Upper lobe of left lung (tissue), 4 donors: Measurements from ENCODE around the gene CAMK1.

ENCODE experiments used
- EP300 ChIP-seq, 4 donors: sonication (generic); formaldehyde crosslinking; IDR thresholded peaks; one replicate each; pipeline ENCODE4 v1.5.1; 2017; ENCODE audit warnings: antibody characterized with exemption in 4 of 4, control low read depth in 2 of 4
- POLR2A ChIP-seq, 4 donors: fragments of 450-650 bp; IDR thresholded peaks; one replicate each; pipeline ENCODE4 v1.5.1; 2016 to 2017; ENCODE audit warnings: antibody characterized with exemption in 4 of 4, mild to moderate bottlenecking in 2 of 4
- POLR2AphosphoS5 ChIP-seq, 2 donors: sonication (generic); formaldehyde crosslinking; IDR thresholded peaks; one replicate each; pipeline ENCODE4 v1.5.1; 2017; ENCODE audit warnings: antibody characterized with exemption in 2 of 2
- TF ChIP-seq, protein P1 (sequence below), 6 experiments: fragments of 450-650 bp in 4 of 6; fragments of 200-600 bp in 2 of 6; sonication (generic) in 2 of 6; IDR thresholded peaks; one replicate each; pipeline ENCODE4 v1.5.1; 2016 to 2019; ENCODE audit warnings: antibody characterized with exemption in 6 of 6

DNA sequence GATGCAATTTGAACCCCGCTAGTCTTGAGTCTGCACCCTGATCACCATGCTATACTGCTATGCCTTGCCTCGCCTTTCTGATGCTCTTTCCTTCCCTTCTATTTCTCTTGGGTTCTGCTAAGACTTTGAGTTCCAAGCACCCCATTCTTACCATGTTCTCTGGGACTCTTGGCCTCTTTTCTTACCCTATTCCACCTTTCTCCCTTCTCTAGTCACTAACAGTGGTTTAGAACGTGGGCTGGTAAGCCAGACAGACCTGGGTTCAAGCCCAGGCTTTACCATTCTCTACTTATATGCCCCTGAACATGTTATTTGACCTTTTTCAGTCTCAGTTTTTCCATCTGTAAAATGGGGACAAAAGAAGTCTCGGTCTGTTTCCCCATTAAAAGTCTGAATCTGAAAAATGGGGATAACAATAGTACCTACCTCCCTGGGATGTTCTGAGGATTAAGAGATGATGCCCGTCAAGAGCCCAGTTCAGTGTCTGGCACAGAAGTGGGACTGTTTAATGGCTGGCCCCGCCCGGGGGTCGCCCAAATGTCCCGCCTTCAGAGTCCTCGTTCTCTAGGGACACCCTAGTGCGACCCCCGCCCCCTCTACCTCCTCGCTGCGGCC is 22.1 kb upstream of the CAMK1 start:
- TF ChIP-seq, protein P1, sequence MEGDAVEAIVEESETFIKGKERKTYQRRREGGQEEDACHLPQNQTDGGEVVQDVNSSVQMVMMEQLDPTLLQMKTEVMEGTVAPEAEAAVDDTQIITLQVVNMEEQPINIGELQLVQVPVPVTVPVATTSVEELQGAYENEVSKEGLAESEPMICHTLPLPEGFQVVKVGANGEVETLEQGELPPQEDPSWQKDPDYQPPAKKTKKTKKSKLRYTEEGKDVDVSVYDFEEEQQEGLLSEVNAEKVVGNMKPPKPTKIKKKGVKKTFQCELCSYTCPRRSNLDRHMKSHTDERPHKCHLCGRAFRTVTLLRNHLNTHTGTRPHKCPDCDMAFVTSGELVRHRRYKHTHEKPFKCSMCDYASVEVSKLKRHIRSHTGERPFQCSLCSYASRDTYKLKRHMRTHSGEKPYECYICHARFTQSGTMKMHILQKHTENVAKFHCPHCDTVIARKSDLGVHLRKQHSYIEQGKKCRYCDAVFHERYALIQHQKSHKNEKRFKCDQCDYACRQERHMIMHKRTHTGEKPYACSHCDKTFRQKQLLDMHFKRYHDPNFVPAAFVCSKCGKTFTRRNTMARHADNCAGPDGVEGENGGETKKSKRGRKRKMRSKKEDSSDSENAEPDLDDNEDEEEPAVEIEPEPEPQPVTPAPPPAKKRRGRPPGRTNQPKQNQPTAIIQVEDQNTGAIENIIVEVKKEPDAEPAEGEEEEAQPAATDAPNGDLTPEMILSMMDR (IDR thresholded peaks at IDR 0.05): no peak
- TF ChIP-seq POLR2A (IDR thresholded peaks at IDR 0.05) (peak in 2 of 4 donors; percentile 51 to 64), POLR2AphosphoS5 (IDR thresholded peaks at IDR 0.05) (no peak), EP300 (IDR thresholded peaks at IDR 0.05) (no peak)
